GM10847 (cell line): ENCODE measurements around the gene TEX9.

Source experiments
- POLR2A ChIP-seq: IDR thresholded peaks from 2 replicates; pipeline ENCODE4 v1.6.1; 2011; ENCODE audit not compliant: insufficient read length; ENCODE audit errors: extremely low read depth

The TEX9 gene

DNA sequence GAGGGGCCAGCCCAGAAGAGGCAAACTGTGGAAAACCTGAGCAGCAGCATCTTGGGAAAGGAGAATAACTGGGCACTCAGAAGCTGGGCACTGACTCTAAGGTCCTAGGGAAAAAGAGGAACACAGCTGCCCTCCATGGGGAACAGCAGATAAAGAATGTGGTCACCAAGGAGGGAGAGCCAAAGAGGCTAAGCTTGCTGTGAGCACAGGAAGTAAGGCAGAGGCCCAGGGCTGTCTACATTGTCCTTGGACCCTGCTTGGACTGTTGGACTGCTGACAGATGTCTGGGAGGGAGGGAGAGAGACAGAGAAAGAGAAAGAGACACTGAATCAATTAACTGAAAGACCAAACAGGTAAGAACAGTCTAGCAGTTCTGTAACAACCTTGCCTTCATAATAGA is 104.3 kb downstream of the TEX9 start:
- TF ChIP-seq POLR2A: no peak

DNA sequence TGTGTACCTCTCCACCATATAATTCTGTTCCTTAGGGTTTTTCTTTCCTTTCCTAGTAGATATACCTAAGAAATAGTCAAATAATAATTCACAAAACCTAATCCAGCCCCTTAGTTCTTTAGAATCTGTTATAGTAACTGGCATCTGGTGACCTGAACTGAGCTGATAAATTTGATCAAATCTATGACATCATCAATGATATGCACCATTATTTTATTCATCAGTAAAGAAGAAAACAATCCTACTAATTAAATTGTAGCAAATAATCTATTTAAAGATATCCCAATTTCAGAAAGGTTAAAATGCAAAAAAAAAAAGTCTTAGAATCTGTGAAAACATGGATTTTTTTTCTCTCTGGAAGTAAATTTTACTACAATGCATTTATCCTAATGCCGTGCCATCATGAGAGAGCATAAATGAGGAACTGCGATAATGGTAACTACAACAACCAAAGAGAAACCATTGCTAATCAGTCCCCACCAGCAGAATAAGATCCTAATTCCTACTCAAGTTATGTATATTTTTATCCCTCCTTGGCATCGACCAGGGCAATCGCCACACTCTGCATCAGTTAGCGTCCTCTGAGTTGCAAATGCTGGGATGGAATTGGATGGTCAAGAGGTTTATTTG is 106.3 kb downstream of the TEX9 start:
- no peak for TF ChIP-seq POLR2A

DNA sequence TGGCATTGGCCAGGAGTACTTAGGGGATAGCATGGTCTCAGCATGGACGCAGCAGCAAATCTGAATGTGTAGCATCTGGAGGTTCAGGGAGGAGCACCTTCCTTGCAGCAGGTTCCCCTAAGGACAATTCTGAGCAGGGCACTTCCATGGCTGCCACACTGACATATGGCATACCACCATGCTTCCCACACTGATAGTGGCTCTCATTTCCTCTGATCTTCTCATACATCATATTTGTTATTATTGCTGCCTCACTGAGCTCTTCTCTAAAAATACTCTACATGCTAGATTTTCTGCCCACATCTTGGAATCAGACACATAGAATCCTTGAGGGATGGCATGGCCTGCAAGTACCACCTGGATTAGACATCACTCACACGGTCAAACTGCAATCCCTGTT is 107.1 kb downstream of the TEX9 start:
- no peak for TF ChIP-seq POLR2A

DNA sequence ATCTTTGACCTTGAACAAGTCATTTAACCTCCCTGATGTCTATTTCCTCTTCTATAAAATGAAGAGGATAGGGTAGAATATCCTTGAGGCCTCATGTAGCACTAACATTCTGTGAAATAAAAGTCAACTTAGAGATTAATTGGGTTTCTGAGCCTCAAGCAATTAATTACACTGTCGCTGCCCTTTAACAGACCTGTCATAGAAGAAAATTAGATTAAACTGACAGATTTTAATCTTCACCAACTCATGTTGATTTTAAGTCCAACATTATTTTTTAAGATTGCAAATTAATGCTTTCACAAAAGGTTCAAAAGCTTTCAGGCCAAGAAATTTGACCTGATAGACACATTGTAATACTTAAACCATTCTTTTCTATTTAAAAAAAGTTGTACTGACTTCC is 107.8 kb downstream of the TEX9 start:
- no peak for TF ChIP-seq POLR2A

DNA sequence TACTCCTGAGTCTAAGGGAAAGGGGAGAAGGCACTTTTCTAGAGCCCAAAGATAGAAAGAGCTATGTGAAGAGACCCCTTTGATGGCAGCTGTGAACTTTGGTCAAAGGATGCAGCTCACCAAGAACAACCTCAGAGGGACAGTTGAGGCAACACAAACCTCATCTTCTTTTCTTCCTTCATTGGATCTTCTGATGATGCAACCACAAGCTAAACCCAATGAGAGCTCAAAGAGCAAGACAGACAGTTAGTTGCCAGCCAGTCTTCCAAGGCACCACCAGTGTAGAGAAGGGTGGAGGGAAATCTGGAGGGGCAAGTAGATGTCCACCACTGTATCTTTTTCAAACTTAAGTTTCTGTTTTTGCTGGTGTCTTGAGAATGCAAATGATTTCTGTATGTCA is 110.1 kb downstream of the TEX9 start:
- TF ChIP-seq POLR2A: no peak
